PC-9 (cell line): ENCODE data around the gene P4HB. TPM values are rescaled to one million over a fixed set of nuclear protein-coding genes. Genes with fewer than 3 reads are reported as not detected.

Source experiments
- BruUV-seq: library from RNA; stranded (reverse); fragments of 400-500 nt; replicated peaks from 2 replicates; lab custom pipeline; 2021; lab: Mats Ljungman, UMichigan
- CTCF ChIA-PET: fragments of 300-600 bp; sonication (Branson Sonifier 250); formaldehyde crosslinking; loops from one replicate; lab custom pipeline; 2022; ENCODE audit warnings: antibody characterized with exemption; lab: Charles Lee
- POLR2A ChIA-PET: fragments of 300-600 bp; sonication (Branson Sonifier 250); formaldehyde crosslinking; loops from one replicate; lab custom pipeline; 2022; ENCODE audit warnings: antibody characterized with exemption; ENCODE audit not compliant: unreplicated experiment; lab: Charles Lee
- DNase-seq, 2 experiments: peaks; one replicate each; pipeline versions ENCODE4 v3.0.0 to v3.0.0-alpha.2; 2015 to 2022; ENCODE audit warnings: mixed read lengths in 1 of 2
- H2AFZ ChIP-seq: fragments of 200-600 bp; sonication (generic); 2 replicates; pipeline ENCODE4 v1.8.1; 2017; ENCODE audit warnings: antibody characterized with exemption
- H3F3A ChIP-seq: fragments of 200-600 bp; sonication (generic); 2 replicates; pipeline ENCODE4 v1.8.1; 2017; ENCODE audit warnings: antibody characterized with exemption, mild to moderate bottlenecking, low read depth; ENCODE audit not compliant: insufficient read depth
- H3K27ac ChIP-seq: fragments of 200-600 bp; sonication (generic); 2 replicates; pipeline ENCODE4 v1.6.1; 2016; ENCODE audit warnings: mixed run types
- H3K27me3 ChIP-seq: fragments of 200-600 bp; sonication (generic); 2 replicates; pipeline ENCODE4 v1.6.1; 2016; ENCODE audit warnings: low read depth, mixed run types; ENCODE audit not compliant: insufficient read depth
- H3K36me3 ChIP-seq: fragments of 200-600 bp; sonication (generic); 2 replicates; pipeline ENCODE4 v1.6.1; 2016; ENCODE audit warnings: low read depth, mixed run types
- H3K4me1 ChIP-seq: fragments of 200-600 bp; sonication (generic); replicated peaks from 2 replicates; pipeline ENCODE4 v1.6.1; 2016; ENCODE audit warnings: mixed run types; ENCODE audit not compliant: insufficient read depth
- H3K4me2 ChIP-seq: fragments of 200-600 bp; sonication (generic); 2 replicates; pipeline ENCODE4 v1.6.1; 2017; ENCODE audit warnings: mixed run types
- H3K4me3 ChIP-seq: fragments of 200-600 bp; sonication (generic); 2 replicates; pipeline ENCODE4 v1.6.1; 2016; ENCODE audit warnings: mixed run types
- H3K79me2 ChIP-seq: fragments of 200-600 bp; sonication (generic); 2 replicates; pipeline ENCODE4 v1.6.1; 2017; ENCODE audit warnings: low read depth, mixed run types
- H3K9me2 ChIP-seq: fragments of 200-600 bp; sonication (generic); 2 replicates; pipeline ENCODE4 v1.8.1; 2017; ENCODE audit warnings: mild to moderate bottlenecking; ENCODE audit not compliant: insufficient read depth
- H3K9me3 ChIP-seq: fragments of 200-600 bp; sonication (generic); 2 replicates; pipeline ENCODE4 v1.8.1; 2016; ENCODE audit warnings: low read depth; ENCODE audit not compliant: insufficient read depth
- H4K20me1 ChIP-seq: fragments of 200-600 bp; sonication (generic); 2 replicates; pipeline ENCODE4 v1.8.1; 2017; ENCODE audit not compliant: insufficient read depth
- CTCF ChIP-seq: fragments of 200-600 bp; sonication (generic); conservative IDR thresholded peaks from 2 replicates; pipeline ENCODE4 v1.6.1; 2017; ENCODE audit warnings: mixed run types, antibody characterized with exemption, mild to moderate bottlenecking, moderate library complexity
- EZH2 ChIP-seq: fragments of 200-600 bp; sonication (generic); IDR thresholded peaks from 2 replicates; pipeline ENCODE4 v1.8.0; 2017; ENCODE audit warnings: antibody characterized with exemption, low read depth
- intact Hi-C: fragments of 100-400 bp; cut with micrococcal nuclease; formaldehyde crosslinking; loops from one replicate; pipeline ENCODE4 v1.10.0; 2022; ENCODE audit not compliant: unreplicated experiment
- total RNA-seq: library from RNA; stranded (reverse); gene quantifications from 2 replicates; pipeline ENCODE4 v1.2.3, GENCODE V29; 2021

The P4HB gene
- total RNA-seq, 1 experiment from 2014 or later: 636 TPM

GRCh38 chr17:81829858-81830257 is 30.5 kb downstream of the P4HB start:
- Histone ChIP-seq H2AFZ (no peak overlapping the region), H3K4me1 (no peaks in the 10 kb centered on the region), H3K4me2 (no peak overlapping the region), H3F3A (no peaks in the 10 kb centered on the region; the same call in 1 of the 2 replicates), H3K79me2 (peaks cover 6% of the 10 kb centered on the region), H3K27ac (no peak overlapping the region), H3K36me3 (no peaks in the 10 kb centered on the region), H3K9me3 (no peaks in the 10 kb centered on the region), H3K27me3 (no peaks in the 10 kb centered on the region), H3K4me3 (no peak overlapping the region), H3K9me2 (no peaks in the 10 kb centered on the region), H4K20me1 (no peaks in the 10 kb centered on the region)
- POLR2A ChIA-PET: no interaction called here
- no TSS peak for BruUV-seq
- no peak for DNase-seq
- TF ChIP-seq EZH2: no peak
- intact Hi-C loops: no loop called here
- CTCF ChIA-PET: no interaction called here

GRCh38 chr17:81828656-81829055 is 31.7 kb downstream of the P4HB start:
- H3K9me2 ChIP-seq: no peaks in the 10 kb centered on the region
- no peak overlapping the region for H3K27ac ChIP-seq
- H3K4me1 ChIP-seq: no peaks in the 10 kb centered on the region
- H3K9me3 ChIP-seq: no peaks in the 10 kb centered on the region
- no peak for TF ChIP-seq EZH2
- no peak for TF ChIP-seq CTCF
- no peak overlapping the region for H3K4me2 ChIP-seq
- BruUV-seq: no TSS peak
- H2AFZ ChIP-seq: no peak overlapping the region
- no peaks in the 10 kb centered on the region; the same call in 1 of the 2 replicates for H3K79me2 ChIP-seq
- H4K20me1 ChIP-seq: no peaks in the 10 kb centered on the region
- H3K36me3 ChIP-seq: no peaks in the 10 kb centered on the region
- ChIA-PET POLR2A (no interaction called here), CTCF (no interaction called here)
- DNase-seq: no peak
- no peaks in the 10 kb centered on the region; the same call in 1 of the 2 replicates for H3F3A ChIP-seq
- intact Hi-C loops: no loop called here
- H3K4me3 ChIP-seq: no peak overlapping the region
- H3K27me3 ChIP-seq: no peaks in the 10 kb centered on the region

- Histone ChIP-seq H3K27ac (no peak overlapping the region), H2AFZ (no peak overlapping the region), H3K27me3 (no peaks in the 10 kb centered on the region), H4K20me1 (no peaks in the 10 kb centered on the region), H3K9me2 (no peaks in the 10 kb centered on the region), H3F3A (no peaks in the 10 kb centered on the region; the same call in 1 of the 2 replicates), H3K4me2 (no peak overlapping the region), H3K36me3 (no peaks in the 10 kb centered on the region), H3K4me1 (no peaks in the 10 kb centered on the region), H3K4me3 (no peak overlapping the region), H3K79me2 (no peaks in the 10 kb centered on the region), H3K9me3 (no peaks in the 10 kb centered on the region)
- TF ChIP-seq EZH2 (no peak), CTCF (no peak)
- no TSS peak for BruUV-seq
- DNase-seq: no peak
- ChIA-PET POLR2A (no interaction called here), CTCF (interaction anchor here (0.8 kb wide), 1 partner anchor 575 kb away, joined by 3 read pairs; no protein-coding TSS in a partner anchor)
- intact Hi-C loops: no loop called here
Observed at GRCh38 chr17:81825841-81826466, 34.4 kb downstream of the P4HB start.
